Measurements from ENCODE around the gene MLPH. TPM values are rescaled to one million over a fixed set of nuclear protein-coding genes. Genes with fewer than 3 reads are reported as not detected.

The MLPH gene
- total RNA-seq, 4 donors from 2014 or later, result 5.3 to 8.7 (median 7.8) TPM

GRCh38 chr2:237565974-237566373, 78.9 kb downstream of the MLPH start:
- DNase-seq (ENCODE audit: extremely low spot score), result no peak
- no peak for TF ChIP-seq POLR2A (IDR thresholded peaks at IDR 0.05; ENCODE audit: low read depth)
- no peak for TF ChIP-seq EP300 (IDR thresholded peaks at IDR 0.05)
- TF ChIP-seq CTCF (IDR thresholded peaks at IDR 0.05), result no peak
- no peak for TF ChIP-seq POLR2AphosphoS5 (IDR thresholded peaks at IDR 0.05)
- no peak overlapping the region for H3K27ac ChIP-seq (replicated peaks in 1 of 4)
- no peaks in the 10 kb centered on the region for H3K9me3 ChIP-seq
- H3K4me3 ChIP-seq, result no peak overlapping the region
- H3K36me3 ChIP-seq, result no peaks in the 10 kb centered on the region
- no peaks in the 10 kb centered on the region for H3K4me1 ChIP-seq
- intact Hi-C loops (cut with DNase I), result no loop called here
- WGBS, result 91% methylated on average over 1 of the region's 1 CpG
- peaks cover 0 to 22% (median 0%) of the 10 kb centered on the region in 4 donors for H3K27me3 ChIP-seq

DNA sequence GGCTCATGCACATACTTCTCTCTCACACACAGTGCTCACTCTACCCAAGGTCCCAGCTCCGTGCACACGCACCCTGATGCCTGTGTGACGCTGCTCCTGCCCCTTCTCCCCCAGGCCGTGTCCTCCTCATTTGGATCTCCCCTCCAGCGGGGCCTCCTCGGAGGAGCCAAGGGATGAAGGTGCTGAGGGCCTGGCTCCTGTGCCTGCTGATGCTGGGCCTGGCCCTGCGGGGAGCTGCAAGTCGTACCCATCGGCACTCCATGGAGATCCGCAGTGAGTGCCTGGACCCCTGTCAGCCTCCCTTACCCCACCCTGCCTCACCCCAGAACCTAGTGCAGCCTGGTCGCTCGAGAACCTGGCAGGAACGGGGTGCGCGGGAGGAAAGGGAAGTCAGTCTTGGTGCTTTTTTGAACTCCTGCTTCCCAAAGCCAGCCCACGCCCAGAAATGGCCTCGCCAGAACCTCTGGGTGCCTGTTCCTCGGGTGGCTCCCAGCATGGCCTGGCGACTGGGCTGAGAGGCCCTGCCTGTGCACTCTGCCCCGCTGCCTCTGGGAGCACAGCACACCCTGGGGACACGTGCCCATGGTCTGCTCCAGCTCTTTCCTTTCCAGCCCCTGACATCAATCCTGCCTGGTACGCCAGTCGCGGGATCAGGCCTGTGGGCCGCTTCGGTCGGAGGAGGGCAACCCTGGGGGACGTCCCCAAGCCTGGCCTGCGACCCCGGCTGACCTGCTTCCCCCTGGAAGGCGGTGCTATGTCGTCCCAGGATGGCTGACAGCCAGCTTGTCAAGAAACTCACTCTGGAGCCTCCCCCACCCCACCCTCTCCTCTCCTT, 79.6 kb downstream of the MLPH start, which contains the start of gene PRLH:
Gene PRLH (plus strand): TSS at position 174 of the 835 bp plus-strand sequence. CDS start 0 bp downstream, at position 174.
- TF ChIP-seq POLR2A (IDR thresholded peaks at IDR 0.05; ENCODE audit: low read depth), result no peak
- no peak for TF ChIP-seq POLR2AphosphoS5 (IDR thresholded peaks at IDR 0.05)
- no peak for TF ChIP-seq CTCF (IDR thresholded peaks at IDR 0.05)
- no peak for TF ChIP-seq EP300 (IDR thresholded peaks at IDR 0.05)
- peaks cover 0 to 3% (median 2%) of the 10 kb centered on the region in 4 donors for H3K4me1 ChIP-seq
- no peak within 1 kb of the TSS for H3K4me3 ChIP-seq
- H3K36me3 ChIP-seq, result no peaks in the 10 kb centered on the region
- 88% methylated on average over 23 of the region's 32 CpGs for WGBS
- intact Hi-C loops (cut with DNase I), result no loop called here
- H3K9me3 ChIP-seq, result no peaks in the 10 kb centered on the region
- H3K27me3 ChIP-seq, result peaks cover 0 to 22% (median 0%) of the 10 kb centered on the region in 4 donors
- no peak within 1 kb of the TSS for H3K27ac ChIP-seq (replicated peaks in 1 of 4)
- DNase-seq (ENCODE audit: extremely low spot score), result no peak

DNA sequence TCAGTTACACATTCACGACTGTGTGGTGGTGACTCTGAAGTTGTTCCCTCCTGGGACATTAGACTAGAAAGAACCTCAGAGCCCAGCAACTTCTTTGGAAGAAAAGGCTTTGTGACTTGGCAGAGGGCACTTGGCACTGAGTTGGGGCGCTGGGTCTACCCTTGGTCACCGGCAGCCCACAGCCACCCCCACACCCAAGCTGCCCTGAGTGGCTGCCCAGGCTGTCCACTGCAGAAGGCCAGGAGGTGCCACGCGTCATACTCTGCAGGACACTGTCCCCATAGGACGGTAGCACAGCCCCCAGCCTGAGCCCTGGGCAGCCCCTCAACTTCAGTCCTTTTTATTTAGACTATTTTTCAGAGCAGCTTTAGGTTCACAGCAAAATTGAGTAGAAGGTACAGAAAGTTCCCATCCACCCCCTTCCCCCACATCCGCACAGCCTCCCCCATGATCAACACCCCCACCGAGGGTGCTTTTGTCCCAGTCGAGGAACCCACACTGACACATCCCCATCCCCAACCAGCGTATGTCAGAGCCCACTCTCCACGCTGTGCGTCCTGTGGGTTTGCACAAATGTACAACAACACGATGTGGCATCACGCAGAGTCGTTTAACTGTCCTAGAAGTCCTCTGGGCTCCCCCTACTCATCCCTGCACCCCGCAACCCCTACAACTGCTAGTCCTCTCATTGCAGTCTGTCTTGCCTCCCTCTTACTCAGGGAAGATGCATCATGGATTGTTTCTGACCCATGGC, 80.4 kb downstream of the MLPH start:
- Histone ChIP-seq H3K36me3 (no peaks in the 10 kb centered on the region), H3K27ac (replicated peaks in 1 of 4) (no peak overlapping the region), H3K9me3 (no peaks in the 10 kb centered on the region), H3K4me3 (no peak overlapping the region), H3K27me3 (peaks cover 0 to 22% (median 0%) of the 10 kb centered on the region in 4 donors), H3K4me1 (peaks cover 5 to 11% (median 10%) of the 10 kb centered on the region in 4 donors)
- TF ChIP-seq EP300 (IDR thresholded peaks at IDR 0.05) (no peak), POLR2A (IDR thresholded peaks at IDR 0.05; ENCODE audit: low read depth) (no peak), POLR2AphosphoS5 (IDR thresholded peaks at IDR 0.05) (no peak), CTCF (IDR thresholded peaks at IDR 0.05) (no peak)
- DNase-seq (ENCODE audit: extremely low spot score), result no peak
- 79% methylated on average over 16 of the region's 16 CpGs for WGBS
- intact Hi-C loops (cut with DNase I), result no loop called here

GRCh38 chr2:237568121-237568660, 81.1 kb downstream of the MLPH start:
- DNase-seq (ENCODE audit: extremely low spot score), result no peak
- Histone ChIP-seq H3K4me3 (no peak overlapping the region), H3K27ac (replicated peaks in 1 of 4) (no peak overlapping the region), H3K36me3 (no peaks in the 10 kb centered on the region), H3K4me1 (peaks cover 9 to 15% (median 14%) of the 10 kb centered on the region in 4 donors), H3K27me3 (peaks cover 0 to 20% (median 0%) of the 10 kb centered on the region in 4 donors), H3K9me3 (no peaks in the 10 kb centered on the region)
- WGBS, result 93% methylated on average over 4 of the region's 9 CpGs
- intact Hi-C loops (cut with DNase I), result no loop called here
- no peak for TF ChIP-seq POLR2AphosphoS5 (IDR thresholded peaks at IDR 0.05)
- no peak for TF ChIP-seq POLR2A (IDR thresholded peaks at IDR 0.05; ENCODE audit: low read depth)
- no peak for TF ChIP-seq EP300 (IDR thresholded peaks at IDR 0.05)
- no peak for TF ChIP-seq CTCF (IDR thresholded peaks at IDR 0.05)
